Colon (tissue), 2 donors: ENCODE results near the gene ZDHHC14.
"Not testable (repeated sequence)": the region's sequence is repeated elsewhere in the genome, so short reads cannot be mapped to it uniquely, and the experiment has no call there.

ENCODE experiments used
- FAIRE-seq: peaks from 2 replicates; lab custom pipeline; 2012; peaks lifted over from hg19 to GRCh38; lab: Jason Lieb, UNC
- donor health status: control.
- donor health status: control.

Gene ZDHHC14

GRCh38 chr6:157407646-157408045, 26.7 kb downstream of the ZDHHC14 start:
- no peak for FAIRE-seq

GRCh38 chr6:157408427-157408826, 27.4 kb downstream of the ZDHHC14 start:
- not testable (repeated sequence) for FAIRE-seq

- FAIRE-seq: no peak
Observed at GRCh38 chr6:157410045-157410444, 29.1 kb downstream of the ZDHHC14 start.

GRCh38 chr6:157411368-157411767, 30.4 kb downstream of the ZDHHC14 start:
- FAIRE-seq: no peak

- no peak for FAIRE-seq
Observed at GRCh38 chr6:157412791-157413190, 31.8 kb downstream of the ZDHHC14 start.

GRCh38 chr6:157420497-157420896, 39.5 kb downstream of the ZDHHC14 start:
- no peak for FAIRE-seq

GRCh38 chr6:157424491-157425020, 43.6 kb downstream of the ZDHHC14 start:
- FAIRE-seq: no peak

GRCh38 chr6:157427969-157428368, 47.0 kb downstream of the ZDHHC14 start:
- FAIRE-seq: no peak

- no peak for FAIRE-seq
Observed at GRCh38 chr6:157428427-157429202, 47.6 kb downstream of the ZDHHC14 start.

- no peak for FAIRE-seq
Observed at GRCh38 chr6:157429248-157429647, 48.3 kb downstream of the ZDHHC14 start.

GRCh38 chr6:157430834-157431233, 49.8 kb downstream of the ZDHHC14 start:
- no peak for FAIRE-seq

GRCh38 chr6:157432231-157432891, 51.4 kb downstream of the ZDHHC14 start:
- FAIRE-seq: no peak

- no peak for FAIRE-seq
Observed at GRCh38 chr6:157432892-157433265, 51.9 kb downstream of the ZDHHC14 start.

GRCh38 chr6:157433678-157434081, 52.7 kb downstream of the ZDHHC14 start:
- FAIRE-seq: no peak

GRCh38 chr6:157434349-157435033, 53.5 kb downstream of the ZDHHC14 start:
- no peak for FAIRE-seq

GRCh38 chr6:157436219-157436943, 55.4 kb downstream of the ZDHHC14 start:
- FAIRE-seq: no peak

GRCh38 chr6:157436944-157437336, 56.0 kb downstream of the ZDHHC14 start:
- no peak for FAIRE-seq

- no peak for FAIRE-seq
Observed at GRCh38 chr6:157438611-157439111, 57.7 kb downstream of the ZDHHC14 start.

GRCh38 chr6:157440171-157440570, 59.2 kb downstream of the ZDHHC14 start:
- no peak for FAIRE-seq

GRCh38 chr6:157442291-157442690, 61.3 kb downstream of the ZDHHC14 start:
- FAIRE-seq: no peak

- no peak for FAIRE-seq
Observed at GRCh38 chr6:157443066-157443800, 62.2 kb downstream of the ZDHHC14 start.
